IPS-18a (cell line): Measurements from ENCODE around the gene KRT33B.

ENCODE experiments used
- H3K27ac ChIP-seq: one replicate; pipeline ENCODE4 v1.5.1; 2013; ENCODE audit warnings: low read length
- H3K27me3 ChIP-seq: one replicate; pipeline ENCODE4 v1.6.1; 2013; ENCODE audit warnings: mild to moderate bottlenecking, low read length; ENCODE audit not compliant: control insufficient read depth, insufficient read depth
- H3K36me3 ChIP-seq: one replicate; pipeline ENCODE4 v1.6.1; 2013; ENCODE audit warnings: low read depth, low read length; ENCODE audit not compliant: control insufficient read depth
- H3K4me1 ChIP-seq: one replicate; pipeline ENCODE4 v1.6.1; 2013; ENCODE audit warnings: low read depth, low read length; ENCODE audit not compliant: control insufficient read depth
- H3K4me3 ChIP-seq: one replicate; pipeline ENCODE4 v1.5.1; 2013; ENCODE audit warnings: low read length
- H3K9ac ChIP-seq: one replicate; pipeline ENCODE4 v1.6.1; 2013; ENCODE audit warnings: mild to moderate bottlenecking, low read length, moderate library complexity
- H3K9me3 ChIP-seq: one replicate; pipeline ENCODE4 v1.6.1; 2013; ENCODE audit warnings: low read depth, low read length; ENCODE audit not compliant: control insufficient read depth

The KRT33B gene

DNA sequence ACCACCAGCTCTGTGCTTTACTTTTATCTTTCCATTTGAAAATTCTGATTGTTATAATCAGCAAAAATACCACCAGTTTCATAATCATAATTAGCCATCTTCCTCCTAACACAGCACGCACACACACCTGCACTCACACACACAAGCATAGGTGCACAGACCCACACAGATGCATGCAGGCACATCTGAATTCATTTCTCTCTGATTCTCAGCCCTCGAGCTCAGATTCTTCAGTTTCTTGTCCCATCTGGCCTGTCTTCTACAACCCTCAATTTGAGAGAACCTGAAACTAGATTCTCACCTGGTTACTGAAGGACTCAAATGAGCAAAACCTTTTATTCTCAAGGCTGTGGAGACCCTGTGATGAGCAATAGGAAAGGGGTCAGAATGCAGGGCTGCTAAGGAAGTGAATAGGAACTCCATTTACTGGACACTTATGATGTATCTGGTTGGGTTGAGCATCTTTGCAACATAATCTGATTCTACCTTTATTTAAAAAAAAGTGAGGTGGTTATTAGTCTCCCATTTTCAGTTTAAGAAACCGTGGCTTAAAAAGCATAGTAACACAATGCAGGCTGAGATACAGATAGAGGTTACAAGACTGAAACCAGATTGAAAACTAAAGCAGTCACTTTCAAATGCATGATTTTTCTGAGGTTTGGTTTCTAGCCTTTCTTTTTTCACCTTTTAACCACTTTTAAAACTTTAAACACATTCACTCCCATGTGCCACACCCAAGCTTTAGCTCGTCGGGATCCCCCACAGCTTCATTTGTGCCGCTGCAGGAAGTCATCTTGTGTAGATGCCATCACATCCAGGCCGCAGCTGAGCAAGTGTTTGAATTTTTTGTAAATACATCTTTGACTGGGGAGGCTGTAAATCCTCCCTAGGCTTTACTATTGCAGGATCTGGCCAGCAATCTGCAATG is 28.4 kb downstream of the KRT33B start:
- H3K9me3 ChIP-seq, result no peaks in the 10 kb centered on the region
- H3K4me3 ChIP-seq, result no peak overlapping the region

DNA sequence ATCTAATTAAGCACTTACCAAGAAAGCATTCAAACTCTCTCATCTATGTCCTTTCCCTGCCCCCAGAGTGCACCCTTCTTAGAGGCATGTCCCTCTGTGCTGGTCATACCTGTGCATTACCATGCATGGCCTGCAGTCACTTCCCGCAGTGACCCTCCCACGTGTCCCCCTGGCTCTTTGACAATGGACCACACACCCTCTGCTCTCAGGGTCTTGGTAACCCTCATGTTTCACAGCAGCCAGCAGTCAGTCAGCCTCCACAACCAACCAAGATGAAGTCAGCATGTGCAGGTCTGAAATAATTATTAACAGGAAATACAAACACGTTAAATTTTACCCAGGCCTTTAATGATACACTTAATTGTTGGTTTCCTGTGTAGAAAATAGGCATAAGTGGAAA is 29.1 kb downstream of the KRT33B start:
- H3K9ac ChIP-seq, result no peak overlapping the region
- H3K4me3 ChIP-seq, result no peak overlapping the region
- H3K9me3 ChIP-seq, result no peaks in the 10 kb centered on the region
- no peaks in the 10 kb centered on the region for H3K36me3 ChIP-seq
- H3K27ac ChIP-seq, result no peak overlapping the region
- no peaks in the 10 kb centered on the region for H3K27me3 ChIP-seq
- H3K4me1 ChIP-seq, result no peaks in the 10 kb centered on the region

More for the DNA sequence above, 28.4 kb downstream of the KRT33B start:
- Histone ChIP-seq H3K27ac (no peak overlapping the region), H3K4me1 (no peaks in the 10 kb centered on the region), H3K27me3 (no peaks in the 10 kb centered on the region), H3K36me3 (no peaks in the 10 kb centered on the region), H3K9ac (no peak overlapping the region)

DNA sequence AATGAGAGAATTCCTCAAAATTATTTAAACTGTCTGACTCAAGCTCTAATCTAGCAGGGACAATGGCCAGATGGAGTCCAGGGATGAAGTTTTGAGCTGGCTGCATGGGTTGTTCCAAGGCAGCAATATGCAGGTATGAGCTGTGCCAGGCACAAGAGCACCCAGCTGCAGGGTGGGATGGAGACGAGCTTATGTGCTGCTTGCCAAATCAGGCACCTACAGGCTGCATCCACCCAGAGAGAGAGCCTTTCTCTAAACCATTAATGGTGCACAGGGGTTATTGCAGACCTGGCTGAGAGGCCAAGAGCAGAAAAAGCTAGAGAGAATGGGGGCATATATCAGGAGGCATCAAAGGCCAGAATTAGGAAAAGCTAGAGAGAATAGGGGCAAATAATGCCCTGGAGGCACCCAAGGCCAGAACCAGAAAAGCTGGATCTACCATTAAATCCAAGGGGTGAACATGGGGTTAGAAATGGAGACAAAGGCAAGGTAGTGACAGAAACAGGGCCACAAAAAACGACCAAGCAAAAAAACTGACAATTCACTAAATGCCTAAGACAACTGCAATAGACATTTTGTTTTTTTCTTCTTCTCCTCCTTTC is 29.9 kb downstream of the KRT33B start:
- Histone ChIP-seq H3K9me3 (no peaks in the 10 kb centered on the region), H3K4me3 (no peak overlapping the region), H3K27me3 (no peaks in the 10 kb centered on the region), H3K4me1 (no peaks in the 10 kb centered on the region), H3K27ac (no peak overlapping the region), H3K36me3 (no peaks in the 10 kb centered on the region), H3K9ac (no peak overlapping the region)

DNA sequence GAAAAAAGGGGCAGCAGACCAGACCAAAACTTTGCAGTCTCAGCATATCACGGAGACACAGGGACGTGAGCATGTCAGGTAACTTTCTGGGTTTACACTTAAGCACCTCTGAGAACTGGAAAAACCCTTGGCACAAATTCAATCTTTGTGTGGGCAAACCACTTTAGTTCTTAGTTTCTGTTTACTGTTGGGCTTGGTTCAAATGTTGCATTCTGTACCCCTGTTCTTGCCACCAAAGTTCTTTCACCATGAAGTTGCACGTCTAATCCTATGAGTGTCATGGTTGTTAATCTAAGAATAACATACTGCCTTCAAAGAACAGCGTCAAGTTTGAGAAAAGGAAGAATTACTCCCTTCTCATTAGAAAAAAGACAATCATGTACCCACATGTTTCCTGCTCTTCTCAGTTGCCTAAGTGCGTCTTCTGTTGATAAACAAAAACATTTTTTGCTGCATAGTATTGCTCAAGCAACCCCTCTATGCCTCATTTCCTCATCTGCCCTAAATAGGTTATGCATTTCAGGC is 30.6 kb downstream of the KRT33B start:
- Histone ChIP-seq H3K4me1 (no peaks in the 10 kb centered on the region), H3K36me3 (no peaks in the 10 kb centered on the region), H3K27ac (no peak overlapping the region), H3K4me3 (no peak overlapping the region), H3K27me3 (no peaks in the 10 kb centered on the region), H3K9me3 (no peaks in the 10 kb centered on the region), H3K9ac (no peak overlapping the region)

DNA sequence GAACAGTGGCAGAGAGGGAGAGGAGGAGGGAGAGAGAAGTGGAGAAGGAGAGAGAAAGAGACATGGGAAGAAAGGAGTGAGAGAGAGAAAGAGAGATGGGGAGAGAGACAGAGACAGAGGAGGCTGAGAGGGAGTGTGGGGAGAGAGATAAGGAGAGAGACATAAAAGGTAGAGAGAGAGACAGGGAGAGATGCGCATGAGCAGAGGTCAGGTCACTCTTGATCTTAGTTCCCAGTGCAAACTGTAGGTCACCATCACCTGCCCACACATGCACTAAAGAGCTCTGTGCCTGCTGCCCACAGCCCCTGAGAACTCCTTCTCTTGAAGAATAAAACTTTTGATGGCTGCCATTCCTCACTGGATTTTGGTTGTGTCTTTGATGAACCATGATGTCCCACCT is 33.9 kb downstream of the KRT33B start:
- no peak overlapping the region for H3K27ac ChIP-seq
- no peak overlapping the region for H3K9ac ChIP-seq
- no peaks in the 10 kb centered on the region for H3K27me3 ChIP-seq
- H3K36me3 ChIP-seq, result no peaks in the 10 kb centered on the region
- no peaks in the 10 kb centered on the region for H3K9me3 ChIP-seq
- no peaks in the 10 kb centered on the region for H3K4me1 ChIP-seq
- H3K4me3 ChIP-seq, result no peak overlapping the region

DNA sequence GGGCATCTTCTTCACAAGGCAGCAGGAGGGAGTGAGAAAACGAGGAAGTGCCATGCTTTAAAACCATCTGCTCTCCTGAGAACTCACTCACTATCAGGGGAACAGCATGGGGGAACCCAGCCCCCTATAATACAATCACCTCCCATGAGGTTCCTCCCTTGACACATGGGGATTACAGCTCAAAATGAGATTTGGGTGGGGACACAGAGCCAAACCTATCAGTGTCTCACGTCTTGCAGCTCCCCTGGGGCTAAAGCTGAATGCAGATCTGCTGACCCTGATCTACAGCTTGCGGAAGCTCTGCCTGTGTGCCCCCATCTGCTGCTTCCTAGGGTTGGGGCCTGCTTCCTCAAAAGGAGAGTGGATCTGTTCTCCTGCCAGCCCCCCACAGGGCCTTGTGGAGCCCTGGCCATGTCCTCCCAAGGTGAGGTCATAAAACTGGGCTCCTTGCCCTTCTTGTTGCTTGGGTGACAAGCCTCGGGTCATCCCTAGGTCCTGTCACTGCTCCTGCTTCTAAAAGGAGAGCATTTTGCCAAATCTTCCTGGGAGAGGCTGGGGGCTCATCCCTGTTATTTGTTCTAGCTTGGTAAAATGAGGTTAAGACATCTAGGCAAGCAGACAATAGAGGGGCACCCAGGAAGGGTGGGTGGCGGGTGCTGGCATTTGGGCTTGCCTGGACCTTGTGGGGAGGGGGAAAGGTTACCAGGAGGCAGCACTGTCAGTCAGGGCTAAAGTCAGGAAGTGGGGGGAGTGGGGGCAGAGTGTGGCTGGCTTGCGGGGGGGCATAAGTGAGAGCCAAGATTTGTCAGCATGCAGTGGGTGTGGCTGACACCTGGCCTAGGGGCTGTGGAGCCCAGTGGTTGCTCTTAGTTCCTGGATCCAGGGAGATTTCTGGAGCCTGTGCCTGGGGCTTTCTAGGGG is 35.0 kb downstream of the KRT33B start:
- H3K4me1 ChIP-seq, result no peaks in the 10 kb centered on the region
- no peaks in the 10 kb centered on the region for H3K9me3 ChIP-seq
- H3K4me3 ChIP-seq, result no peak overlapping the region
- no peak overlapping the region for H3K9ac ChIP-seq
- H3K36me3 ChIP-seq, result no peaks in the 10 kb centered on the region
- H3K27me3 ChIP-seq, result no peaks in the 10 kb centered on the region
- H3K27ac ChIP-seq, result no peak overlapping the region

DNA sequence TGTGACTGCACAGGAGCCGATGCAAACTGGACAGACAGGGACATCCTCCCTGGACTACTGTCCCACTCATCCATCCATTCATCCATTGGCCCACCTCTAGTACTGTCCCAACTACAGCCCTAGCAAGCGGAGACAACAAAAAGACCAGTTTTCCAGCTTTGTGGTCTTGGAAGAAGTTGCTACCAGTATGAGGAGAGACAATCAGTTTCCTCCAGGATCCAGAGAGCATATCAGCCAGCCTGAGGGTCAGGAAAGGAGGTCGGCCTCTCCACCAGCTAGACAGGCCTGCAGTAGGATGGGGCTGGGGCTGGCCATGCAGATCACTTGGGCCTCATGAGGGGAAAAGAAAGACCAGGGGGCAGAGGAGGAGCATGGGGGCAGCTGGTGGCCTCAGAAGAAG is 35.8 kb downstream of the KRT33B start:
- H3K9me3 ChIP-seq, result no peaks in the 10 kb centered on the region
- H3K36me3 ChIP-seq, result no peaks in the 10 kb centered on the region
- H3K27ac ChIP-seq, result no peak overlapping the region
- no peaks in the 10 kb centered on the region for H3K27me3 ChIP-seq
- no peaks in the 10 kb centered on the region for H3K4me1 ChIP-seq
- no peak overlapping the region for H3K9ac ChIP-seq
- H3K4me3 ChIP-seq, result no peak overlapping the region

DNA sequence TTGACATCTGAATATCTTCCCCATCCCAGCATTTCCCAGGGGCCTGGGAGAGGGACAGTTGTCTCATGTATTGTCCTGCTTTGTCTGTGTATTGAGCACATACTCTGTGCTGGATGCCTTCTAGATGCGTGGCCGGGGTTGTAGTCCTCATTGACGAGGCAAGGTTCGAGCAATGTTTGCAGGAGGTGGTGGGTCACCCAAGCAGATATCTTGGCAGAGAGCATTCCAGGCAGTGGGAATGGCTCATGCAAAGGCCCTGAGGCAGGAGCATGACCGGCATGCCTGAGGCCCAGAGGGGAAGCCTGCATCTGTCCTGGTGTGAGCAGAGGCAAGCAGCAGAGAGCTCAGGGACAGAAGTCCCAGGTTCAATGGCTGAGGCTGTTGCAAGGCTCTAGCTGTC is 36.5 kb downstream of the KRT33B start:
- no peaks in the 10 kb centered on the region for H3K9me3 ChIP-seq
- H3K4me3 ChIP-seq, result no peak overlapping the region
- H3K4me1 ChIP-seq, result no peaks in the 10 kb centered on the region
- H3K36me3 ChIP-seq, result no peaks in the 10 kb centered on the region
- no peak overlapping the region for H3K9ac ChIP-seq
- H3K27me3 ChIP-seq, result no peaks in the 10 kb centered on the region
- no peak overlapping the region for H3K27ac ChIP-seq

DNA sequence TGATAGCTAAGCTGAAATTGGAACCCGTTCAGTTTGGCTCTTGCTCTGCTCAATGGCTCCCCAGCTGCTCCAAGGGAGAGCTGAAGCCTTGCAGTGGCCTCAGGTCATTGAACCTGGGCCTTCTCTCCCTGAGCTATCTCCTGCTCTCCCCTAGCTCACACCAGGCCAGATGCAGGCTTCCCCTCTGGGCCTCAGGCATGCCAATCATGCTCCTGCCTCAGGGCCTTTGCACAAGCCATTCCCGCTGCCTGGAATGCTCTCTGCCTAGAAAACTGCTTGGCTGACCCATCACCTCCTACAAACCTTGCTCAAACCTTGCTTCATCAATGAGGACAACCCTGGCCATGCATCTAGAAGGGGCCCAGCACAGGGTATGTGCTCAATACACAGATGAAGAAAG is 37.4 kb downstream of the KRT33B start:
- no peak overlapping the region for H3K27ac ChIP-seq
- no peak overlapping the region for H3K9ac ChIP-seq
- H3K27me3 ChIP-seq, result no peaks in the 10 kb centered on the region
- H3K9me3 ChIP-seq, result no peaks in the 10 kb centered on the region
- H3K4me1 ChIP-seq, result no peaks in the 10 kb centered on the region
- H3K36me3 ChIP-seq, result no peaks in the 10 kb centered on the region
- H3K4me3 ChIP-seq, result no peak overlapping the region

DNA sequence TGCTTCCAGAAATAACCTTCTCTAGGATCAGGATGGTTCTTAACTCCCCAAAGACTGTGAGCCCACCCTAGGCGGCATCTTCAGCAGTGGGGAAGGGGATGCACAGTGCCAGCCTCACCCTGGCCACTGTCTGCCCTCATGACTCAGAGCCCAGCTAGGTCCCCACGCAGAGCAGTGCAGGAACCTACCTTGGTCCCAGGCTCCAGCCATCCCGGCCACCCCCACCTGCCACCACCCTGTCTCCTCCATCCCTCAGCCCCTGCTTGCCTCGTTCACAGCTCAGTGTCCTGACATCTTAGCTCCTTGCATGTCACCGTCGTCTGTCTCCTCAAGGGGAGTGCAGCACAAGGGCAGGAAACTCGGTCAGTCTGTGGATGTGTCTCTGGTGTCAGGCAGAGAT is 38.0 kb downstream of the KRT33B start:
- H3K36me3 ChIP-seq, result no peaks in the 10 kb centered on the region
- H3K27ac ChIP-seq, result no peak overlapping the region
- H3K9ac ChIP-seq, result no peak overlapping the region
- H3K27me3 ChIP-seq, result no peaks in the 10 kb centered on the region
- H3K4me3 ChIP-seq, result no peak overlapping the region
- H3K9me3 ChIP-seq, result no peaks in the 10 kb centered on the region
- no peaks in the 10 kb centered on the region for H3K4me1 ChIP-seq

DNA sequence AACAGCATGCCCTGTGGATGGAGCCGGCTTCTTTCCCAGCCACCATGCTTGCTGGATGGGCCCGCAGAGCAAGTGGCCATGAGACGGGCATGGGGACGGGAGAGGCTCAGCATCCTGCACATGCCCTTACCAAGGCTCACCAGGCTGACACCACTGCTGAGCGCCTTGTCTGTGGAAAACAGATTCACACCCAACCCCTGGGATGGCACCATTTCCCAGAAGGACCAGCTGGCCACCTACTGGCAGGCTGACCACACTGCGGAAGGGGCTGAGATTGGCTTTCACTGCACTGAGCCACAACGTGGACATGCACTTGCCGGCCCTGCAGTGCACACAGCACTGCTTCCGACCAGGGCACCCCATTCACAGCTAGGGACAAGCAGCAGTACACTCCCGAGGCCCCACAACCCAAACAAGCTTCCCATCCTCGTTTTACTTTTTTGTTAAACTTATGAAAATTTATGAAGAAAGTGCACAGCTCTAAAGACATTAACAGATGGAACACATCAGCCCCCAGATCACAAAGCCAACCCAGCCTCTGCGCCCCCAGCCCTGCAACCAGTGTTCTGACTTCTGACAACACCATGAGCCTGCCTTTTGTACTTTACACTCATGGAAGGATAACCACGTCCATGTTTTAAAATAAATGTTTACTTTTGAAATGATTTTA is 40.2 kb downstream of the KRT33B start:
- no peaks in the 10 kb centered on the region for H3K9me3 ChIP-seq
- H3K27me3 ChIP-seq, result no peaks in the 10 kb centered on the region
- no peak overlapping the region for H3K4me3 ChIP-seq
- H3K9ac ChIP-seq, result no peak overlapping the region
- no peaks in the 10 kb centered on the region for H3K36me3 ChIP-seq
- no peaks in the 10 kb centered on the region for H3K4me1 ChIP-seq
- no peak overlapping the region for H3K27ac ChIP-seq
